NCI-H1417 treated with DMSO at 0.1 percent for 48 hours (cell line): Measurements from ENCODE around the gene MED19.
A peak's percentile ranks its signal among the peaks of the same experiment; 100 is the strongest.
"Not testable (repeated sequence)": the region's sequence is repeated elsewhere in the genome, so short reads cannot be mapped to it uniquely, and the experiment has no call there.

Source experiments
- DNase-seq: peaks from one replicate; lab custom pipeline; 2025; lab: John Stamatoyannopoulos, UW

Gene MED19, protein sequence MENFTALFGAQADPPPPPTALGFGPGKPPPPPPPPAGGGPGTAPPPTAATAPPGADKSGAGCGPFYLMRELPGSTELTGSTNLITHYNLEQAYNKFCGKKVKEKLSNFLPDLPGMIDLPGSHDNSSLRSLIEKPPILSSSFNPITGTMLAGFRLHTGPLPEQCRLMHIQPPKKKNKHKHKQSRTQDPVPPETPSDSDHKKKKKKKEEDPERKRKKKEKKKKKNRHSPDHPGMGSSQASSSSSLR

DNA sequence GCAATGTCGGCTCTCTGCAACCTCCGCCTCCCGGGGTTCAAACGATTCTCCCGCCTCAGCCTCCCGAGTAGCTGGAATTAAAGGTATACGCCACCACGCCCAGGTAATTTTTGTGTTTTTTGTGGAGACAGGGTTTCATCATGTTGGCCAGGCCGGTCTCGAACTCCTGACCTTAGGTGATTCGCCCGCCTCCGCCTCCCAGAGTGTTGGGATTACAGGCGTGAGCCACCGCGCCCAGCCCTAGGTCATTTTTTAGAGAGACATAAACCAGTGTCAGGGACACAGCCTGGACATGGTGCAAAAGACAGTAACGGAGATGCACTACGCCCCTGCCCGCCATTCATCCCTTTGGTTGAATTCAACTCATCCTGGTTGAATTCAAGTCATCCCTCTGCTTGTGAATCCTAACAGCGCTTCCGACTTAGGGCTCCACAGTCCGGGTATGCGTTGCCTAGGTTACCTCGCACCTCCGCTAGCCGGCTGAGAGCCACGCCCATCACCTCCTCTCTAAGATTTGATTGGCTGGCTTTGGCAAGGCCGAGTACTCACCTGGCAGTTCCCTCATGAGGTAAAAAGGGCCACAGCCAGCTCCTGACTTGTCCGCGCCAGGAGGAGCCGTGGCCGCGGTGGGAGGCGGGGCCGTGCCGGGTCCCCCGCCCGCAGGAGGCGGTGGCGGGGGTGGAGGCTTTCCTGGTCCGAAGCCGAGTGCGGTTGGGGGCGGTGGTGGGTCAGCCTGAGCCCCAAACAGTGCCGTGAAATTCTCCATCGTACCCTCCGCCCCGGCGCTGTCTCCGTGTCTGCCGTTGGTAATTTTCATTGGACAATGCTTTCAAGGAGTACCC, at the start of gene MED19:
TSS of gene MED19 (minus strand) at position 802 of the 842 bp plus-strand sequence. CDS start at position 766, 36 bp downstream.
- DNase-seq = peak; percentile 86

DNA sequence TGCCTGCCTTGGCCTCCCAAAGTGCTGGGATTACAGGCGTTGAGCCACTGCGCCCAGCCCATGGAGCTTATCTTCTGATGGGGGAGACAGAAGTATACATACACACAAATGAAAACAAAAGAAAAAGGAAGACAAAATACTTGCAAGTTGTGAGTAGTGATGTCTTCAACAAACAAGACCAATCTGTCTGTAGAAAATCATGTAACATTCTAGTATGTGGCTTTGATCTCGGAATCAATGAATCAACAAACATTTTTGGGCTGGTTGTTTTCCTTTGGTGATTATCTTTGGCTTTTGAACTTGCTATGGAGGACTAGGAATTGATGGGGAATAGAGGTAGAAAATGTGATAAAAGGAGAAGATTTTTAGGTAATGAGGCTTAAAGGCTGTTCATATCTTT, 46.2 kb upstream of the MED19 start:
- no peak for DNase-seq

DNA sequence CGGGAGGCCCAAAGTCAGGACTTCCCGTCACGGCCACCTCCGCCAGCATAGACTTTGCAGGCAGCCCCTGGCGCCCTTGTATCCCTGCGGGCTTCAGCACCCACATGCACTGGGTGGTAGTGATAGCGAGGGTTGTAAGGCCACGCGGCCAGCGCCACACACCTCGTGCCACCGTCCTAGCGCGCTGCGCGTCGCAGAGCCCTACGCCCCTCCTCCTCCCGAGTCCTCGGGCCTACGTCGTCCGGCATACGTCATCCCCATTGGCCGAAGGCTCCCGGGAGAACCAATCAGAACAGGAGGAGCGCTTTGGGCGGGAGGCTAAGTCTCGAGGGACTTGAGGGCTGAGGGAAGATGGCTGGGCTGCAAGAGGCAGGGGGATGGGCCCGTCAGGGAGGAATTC, 40.9 kb upstream of the MED19 start:
- no peak for DNase-seq

DNA sequence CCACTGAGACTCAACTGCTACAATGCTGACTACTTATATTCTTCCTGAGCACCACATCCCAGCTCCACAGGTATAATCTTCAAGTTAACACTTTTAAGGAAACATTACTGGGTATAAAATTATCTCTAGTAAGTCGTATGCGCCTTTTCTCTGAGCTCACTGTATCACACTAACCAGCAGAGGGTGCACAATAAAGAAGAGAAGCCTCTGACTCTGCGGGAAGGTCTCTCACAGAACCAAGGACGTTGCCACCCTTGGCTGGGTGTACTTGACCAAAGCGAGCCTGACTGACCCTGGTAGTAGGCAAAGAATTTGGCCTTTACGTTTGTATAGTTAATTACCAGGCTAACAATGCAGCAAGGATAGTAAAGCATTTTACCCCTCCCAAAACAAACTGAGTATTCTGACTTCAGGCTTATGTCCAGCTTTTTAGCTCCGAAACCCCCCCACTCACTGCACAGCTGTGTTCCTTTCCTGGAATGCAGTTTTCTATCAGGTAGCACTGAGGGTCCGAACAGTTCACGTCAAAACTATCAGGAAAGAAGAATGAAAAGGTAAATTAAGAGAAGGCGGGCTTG, 39.8 kb upstream of the MED19 start, which contains the start of gene BTBD18:
TSS of gene BTBD18 (minus strand) at position 144 of the 578 bp plus-strand sequence. CDS start 631 bp downstream, outside the sequence.
- DNase-seq = no peak

DNA sequence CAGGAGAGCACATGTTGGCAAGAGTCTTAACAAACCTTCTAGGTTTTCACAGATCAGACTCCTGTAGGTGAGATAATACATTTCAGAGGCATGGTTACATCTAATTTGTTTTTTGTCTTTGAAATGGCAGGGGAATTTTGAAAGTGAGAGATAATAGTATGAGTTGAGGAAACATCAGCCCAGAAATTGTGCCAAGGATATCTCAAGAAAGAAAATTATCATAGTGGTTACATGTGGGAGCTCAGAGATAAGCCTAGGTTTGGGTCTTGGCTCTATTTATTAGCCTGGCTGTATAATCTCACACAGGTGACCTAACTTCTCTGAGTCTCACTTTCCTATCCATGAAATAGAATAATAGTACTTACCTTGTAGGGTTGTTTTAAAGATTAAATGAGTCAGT, 39.2 kb upstream of the MED19 start:
- DNase-seq = no peak

DNA sequence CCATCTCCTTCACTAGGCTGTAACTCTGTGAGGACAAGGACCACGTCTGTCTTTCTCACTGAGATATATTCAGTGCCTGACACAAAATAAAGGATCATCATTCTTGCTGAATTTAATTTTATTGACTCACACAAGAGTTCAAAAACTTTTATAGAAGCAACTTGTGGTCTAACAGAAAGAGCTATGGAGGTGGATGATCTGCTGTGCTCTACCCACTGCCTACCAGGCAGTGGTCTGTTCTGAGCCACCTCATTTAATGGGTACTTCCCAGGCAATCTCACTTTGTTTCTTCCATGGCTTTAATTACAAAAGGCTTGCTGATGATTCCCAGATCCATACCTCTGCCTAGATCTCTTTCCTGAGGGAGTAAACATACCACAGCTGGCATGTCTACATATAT, 34.9 kb upstream of the MED19 start:
- no peak for DNase-seq

DNA sequence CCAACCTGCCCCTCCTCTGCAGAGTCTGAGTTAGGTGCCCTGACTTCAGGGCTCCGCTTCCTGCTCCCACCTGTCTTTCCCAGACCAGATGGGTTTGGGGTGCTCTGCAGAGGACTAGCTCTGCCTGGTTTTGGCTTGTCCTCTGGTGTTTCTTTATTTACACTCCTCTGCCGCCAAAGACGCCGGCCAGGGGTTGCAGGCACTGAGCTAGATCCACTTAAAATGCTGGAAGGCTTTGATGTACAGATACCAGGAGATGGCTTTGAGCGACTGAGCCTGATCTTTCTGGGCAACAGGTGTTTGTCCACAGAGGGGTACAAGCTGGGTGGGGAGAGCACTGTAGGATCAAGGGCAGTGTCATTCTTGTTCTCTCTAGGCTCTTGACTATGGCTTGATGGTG, 33.2 kb upstream of the MED19 start:
- DNase-seq = no peak

DNA sequence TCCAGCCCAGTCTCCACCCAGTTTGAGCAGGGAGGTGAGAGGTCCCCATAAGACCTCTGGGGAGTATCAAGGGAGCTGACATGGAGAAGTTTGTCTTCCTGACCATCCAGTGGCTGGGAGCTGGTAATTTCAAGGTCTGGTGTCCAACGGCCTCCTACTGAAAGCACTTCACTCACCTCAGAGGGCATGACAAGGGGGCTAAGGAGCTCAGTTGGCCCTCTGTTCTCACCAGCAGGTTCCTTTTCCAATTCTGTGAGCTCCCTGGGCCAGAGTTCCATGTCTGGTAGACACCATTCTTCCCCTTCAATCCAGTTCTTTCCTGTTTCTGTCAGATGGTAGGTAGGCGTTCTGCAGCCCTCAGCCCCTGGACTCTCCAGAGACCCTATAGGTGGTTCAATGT, 32.3 kb upstream of the MED19 start:
- DNase-seq = no peak

DNA sequence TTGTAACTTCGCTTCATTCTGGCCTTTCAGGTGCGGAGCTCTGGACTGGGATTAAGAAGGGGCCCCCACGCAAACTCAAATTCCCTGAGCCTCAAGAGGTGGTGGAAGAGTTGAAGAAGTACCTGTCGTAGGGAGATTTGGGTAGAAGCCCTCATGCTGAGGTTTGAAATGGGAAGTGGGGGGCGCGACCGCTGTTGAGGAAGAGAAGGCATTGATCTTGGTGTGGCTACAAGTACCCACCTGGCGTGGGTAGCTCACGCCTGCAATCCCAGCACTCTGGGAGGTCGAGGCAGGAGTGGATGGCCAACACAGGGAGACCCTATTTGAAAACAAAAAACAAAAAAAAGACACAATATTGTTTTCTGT, 30.1 kb upstream of the MED19 start:
- no peak for DNase-seq

DNA sequence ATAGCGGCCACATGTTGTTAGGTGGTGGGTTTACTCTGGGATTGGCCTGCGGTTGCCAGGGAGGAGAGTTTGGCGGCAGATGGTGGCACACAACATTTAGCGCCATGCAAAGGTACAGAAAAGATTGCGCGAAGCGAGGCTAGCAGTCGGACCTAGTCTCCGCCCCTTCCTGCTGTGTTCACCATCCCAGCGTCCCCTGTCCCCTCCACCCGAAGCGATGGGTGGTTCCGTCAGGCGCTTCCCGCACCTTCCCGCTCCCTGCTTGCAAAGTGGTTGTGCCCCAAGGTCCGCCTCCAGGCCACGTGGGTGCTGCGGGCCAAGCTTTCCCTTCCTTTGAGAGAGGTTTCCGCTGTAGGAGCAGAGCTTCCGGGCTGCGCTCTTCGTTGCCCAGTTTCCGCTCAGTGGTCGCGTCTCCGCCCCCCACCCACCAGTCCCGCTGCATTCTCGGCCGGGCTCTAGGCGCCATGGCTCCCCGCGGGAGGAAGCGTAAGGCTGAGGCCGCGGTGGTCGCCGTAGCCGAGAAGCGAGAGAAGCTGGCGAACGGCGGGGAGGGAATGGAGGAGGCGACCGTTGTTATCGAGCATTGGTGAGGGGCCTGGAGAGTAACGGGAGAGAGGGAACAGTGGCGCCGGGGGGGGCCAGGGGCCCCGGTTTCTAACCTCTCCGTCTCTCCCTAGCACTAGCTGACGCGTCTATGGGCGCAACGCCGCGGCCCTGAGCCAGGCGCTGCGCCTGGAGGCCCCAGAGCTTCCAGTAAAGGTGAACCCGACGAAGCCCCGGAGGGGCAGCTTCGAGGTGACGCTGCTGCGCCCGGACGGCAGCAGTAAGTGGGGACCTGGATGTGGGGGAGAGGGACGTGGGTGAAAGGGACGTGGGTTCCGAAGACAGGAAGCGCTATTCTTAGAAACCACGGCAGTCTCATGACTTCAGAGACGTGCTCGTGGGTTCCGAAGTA, 29.4 kb upstream of the MED19 start, which contains the start of gene SELENOH:
TSS of gene SELENOH (plus strand) at position 360 of the 955 bp plus-strand sequence. CDS start at position 465, 105 bp downstream.
- peak; percentile 95 for DNase-seq

DNA sequence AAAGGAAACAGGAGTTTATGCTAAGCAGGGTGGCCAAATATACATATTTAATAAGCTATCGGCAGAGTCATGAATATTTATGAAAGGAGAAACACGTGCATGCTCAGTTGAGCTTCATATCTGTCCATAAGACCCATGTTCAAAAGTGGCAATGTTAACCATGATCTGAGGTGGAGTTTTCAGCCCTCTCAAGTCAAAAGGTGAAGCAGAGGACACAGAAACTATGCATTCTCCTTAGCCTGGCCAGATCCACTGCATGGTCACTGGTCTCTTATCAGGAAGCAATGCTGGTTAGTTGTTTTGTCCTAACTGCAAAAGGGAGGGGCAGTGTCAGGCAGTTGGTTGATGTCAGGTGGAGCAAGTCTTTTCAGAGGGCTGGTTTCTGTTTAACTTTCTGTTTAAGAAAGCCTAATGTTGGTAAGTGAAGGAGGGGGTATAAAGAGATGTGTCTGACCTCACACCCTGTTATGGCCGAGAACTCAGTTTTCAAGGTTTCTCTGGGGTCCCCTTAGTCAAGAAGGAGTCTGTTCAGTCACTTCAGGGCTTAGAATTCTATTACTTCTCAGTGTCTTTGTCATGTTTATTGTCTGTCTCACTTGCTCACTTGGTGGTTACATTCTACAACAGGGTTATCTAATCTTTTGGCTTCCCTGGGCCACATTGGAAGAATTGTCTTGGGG, 23.7 kb upstream of the MED19 start:
- DNase-seq = no peak

DNA sequence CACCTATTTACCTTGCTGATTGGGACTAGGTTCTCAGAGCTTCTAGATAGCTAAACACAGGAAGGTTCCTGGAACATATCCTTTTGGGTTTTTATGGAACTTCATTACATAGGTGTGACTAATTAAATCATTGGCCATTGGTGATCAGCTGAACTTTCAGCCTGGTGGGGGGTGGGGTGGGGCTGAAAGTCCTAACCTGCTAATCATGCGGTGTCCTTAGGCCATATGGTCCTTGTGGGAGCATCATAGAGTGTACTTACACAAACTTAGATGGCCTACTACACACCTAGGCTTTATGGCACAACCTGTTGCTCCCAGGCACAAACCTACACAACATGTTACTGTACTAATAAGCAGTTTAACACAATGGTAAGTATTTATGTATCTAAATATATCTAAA, 20.6 kb upstream of the MED19 start:
- DNase-seq = no peak

DNA sequence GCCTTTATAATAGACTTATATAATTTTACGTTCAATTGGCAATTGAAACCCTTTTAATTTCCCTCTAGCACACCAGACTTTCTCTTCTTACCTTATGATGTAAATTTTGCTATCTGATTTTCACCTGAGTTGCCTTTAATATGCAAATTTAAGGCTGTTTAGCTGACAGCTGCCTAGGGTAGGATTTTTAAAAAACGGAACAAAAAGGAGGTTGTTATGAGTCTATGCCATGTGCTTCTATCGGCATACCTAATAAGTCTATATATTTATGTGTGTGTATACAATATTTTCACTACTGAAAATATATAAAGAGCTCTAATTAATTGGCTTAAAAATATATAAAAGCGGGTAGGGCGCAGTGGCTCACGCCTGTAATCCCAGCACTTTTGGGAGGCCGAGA, 17.5 kb upstream of the MED19 start:
- no peak for DNase-seq

DNA sequence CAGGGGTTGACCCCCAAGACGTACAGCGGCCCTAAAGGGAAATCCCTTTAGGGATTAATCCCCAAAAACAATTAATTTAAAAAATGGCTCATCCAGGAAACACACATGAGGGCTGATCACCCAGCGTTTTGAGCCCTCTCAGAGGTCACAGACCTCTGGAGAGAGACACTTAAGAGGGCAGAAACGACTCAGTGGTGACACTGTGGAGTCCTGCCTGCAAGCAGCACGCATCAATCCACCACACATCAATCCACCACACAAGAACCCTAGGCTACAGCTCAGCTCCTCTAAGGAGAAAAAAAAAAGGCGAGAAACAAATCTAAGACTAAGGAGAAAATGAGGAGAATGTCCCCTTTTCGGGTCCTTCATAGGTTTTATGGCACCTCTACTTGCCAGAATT, 16.8 kb upstream of the MED19 start:
- no peak for DNase-seq

DNA sequence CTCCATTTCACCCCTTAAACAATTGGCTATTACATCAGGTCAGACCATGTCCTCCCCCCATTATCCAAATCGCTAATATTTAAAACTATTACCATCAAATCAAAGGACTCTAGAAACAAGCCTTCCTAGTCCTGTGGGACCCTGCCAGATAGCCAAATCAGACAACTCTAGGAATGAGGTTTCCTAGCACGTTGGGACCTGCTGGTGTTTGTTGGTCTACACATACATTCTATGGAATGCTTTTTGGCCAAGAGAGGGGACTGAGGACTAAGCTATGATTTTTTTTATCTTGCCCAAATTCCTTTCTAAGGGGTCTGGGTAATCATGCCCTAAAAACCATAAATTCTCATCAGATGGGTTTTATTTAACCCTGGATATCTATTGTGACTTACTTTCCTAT, 15.2 kb upstream of the MED19 start:
- DNase-seq = no peak

DNA sequence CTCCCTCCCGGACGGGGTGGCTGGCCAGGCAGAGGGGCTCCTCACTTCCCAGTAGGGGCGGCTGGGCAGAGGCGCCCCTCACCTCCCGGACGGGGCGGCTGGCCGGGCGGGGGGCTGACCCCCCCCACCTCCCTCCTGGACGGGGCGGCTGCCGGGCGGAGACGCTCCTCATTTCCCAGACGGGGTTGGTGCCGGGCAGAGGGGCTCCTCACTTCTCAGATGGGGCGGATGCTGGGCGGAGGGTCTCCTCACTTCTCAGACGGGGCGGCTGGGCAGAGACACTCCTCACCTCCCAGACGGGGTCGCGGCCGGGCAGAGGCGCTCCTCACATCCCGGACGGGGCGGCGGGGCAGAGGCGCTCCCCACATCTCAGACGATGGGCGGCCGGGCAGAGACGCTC, 4.7 kb upstream of the MED19 start:
- DNase-seq = not testable (repeated sequence)

DNA sequence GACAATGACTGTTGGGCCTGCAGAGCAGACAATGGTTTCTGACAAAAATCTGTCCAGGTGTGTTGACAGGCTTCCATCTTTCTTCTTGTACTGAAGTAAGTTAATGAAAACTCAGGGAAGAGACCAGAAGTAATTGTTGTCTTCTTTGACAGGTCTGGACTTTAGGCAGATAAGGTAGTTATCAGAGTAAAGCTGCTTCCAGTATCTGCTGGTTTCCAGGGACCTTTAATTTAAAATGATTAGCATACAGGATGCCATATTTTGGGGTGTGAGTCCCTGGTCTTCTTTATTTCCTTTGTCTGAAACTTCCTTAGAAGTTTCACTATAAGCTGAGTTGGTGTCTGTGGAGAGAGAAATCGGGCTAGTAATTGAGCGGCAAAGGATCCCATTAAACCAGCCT, 1.8 kb upstream of the MED19 start:
- DNase-seq = no peak

DNA sequence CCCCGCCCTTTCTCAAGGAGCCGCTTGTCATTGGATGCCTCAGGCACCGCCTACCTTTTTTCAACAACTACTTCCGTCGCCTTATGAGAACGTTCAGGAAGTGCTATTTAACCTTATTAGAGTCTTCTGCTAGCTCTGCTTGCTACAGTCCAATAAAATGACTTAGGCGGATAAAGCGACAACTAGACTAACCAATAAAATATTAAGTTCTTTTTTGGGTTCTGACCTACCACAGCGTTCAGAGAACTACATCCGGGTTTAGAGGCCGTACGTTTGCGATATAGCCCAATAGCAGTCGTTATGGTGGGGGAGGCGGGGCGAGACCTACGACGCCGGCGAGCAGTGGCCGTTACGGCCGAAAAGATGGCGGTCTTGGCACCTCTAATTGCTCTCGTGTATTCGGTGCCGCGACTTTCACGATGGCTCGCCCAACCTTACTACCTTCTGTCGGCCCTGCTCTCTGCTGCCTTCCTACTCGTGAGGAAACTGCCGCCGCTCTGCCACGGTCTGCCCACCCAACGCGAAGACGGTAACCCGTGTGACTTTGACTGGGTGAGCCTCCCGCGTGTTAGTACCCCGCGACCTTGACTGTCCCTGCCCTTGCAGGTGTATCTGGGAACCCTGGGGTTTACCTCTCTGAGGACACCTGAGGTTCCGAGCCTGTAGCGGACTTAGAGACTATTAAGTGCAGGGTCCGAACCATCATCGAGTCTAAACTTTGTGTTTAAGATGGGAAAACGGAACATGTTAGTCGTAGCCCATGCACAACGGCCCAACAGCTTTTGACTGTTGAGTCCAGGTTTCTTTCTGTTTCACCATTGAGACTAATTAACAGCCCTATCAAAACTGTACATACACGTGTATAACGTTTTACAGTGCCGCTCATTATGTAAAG, 488 bp upstream of the MED19 start, which contains the start of gene TMX2:
TSS of gene TMX2 (plus strand) at position 338 of the 895 bp plus-strand sequence. CDS start at position 364, 26 bp downstream.
- peak; percentile 99 for DNase-seq

DNA sequence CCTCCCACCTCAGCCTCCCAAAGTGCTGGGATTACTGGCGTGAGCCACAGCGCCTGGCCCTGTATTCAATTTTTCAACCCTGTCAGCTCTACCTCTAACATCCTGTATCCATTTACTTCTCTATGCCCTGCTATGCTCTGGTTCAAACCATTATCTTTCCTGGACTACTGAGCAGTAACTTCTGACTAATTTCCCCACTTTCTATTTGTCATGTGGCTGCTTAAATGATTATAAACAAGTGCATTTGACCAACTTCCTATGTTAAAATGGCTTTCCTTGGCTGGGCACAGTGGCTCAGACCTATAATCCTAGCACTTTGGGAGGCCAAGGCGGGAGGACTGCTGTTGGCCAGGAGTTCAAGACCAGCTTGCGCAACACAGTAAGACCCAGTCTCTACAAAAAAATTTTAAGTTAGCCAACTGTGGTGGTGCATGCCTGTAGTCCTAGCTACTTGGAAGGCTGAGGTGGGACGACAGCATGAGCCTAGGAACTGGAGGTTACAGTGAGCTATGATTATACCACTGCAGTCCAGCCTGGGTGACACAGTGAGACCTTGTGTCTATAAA, 2.1 kb downstream of the MED19 start:
- DNase-seq = no peak

DNA sequence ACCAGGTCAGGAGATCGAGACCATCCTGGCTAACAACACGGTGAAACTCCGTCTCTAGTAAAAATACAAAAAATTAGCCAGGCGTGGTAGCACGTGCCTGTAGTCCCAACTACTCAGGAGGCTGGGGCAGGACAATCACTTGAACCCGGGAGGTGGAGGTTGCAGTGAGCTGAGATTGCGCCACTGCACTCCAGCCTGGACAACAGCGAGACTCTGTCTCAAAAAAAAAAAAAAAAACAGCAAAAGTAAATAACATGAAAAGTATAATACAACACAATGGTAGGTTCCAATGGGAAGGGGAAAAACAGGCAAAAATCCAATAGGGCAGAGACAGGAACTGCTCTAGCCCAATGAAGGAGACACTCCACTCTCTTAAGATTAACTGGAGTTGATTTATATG, 6.6 kb downstream of the MED19 start:
- DNase-seq = not testable (repeated sequence)
